ENCODE data around the gene TRIM26. TPM values are rescaled to one million over a fixed set of nuclear protein-coding genes. Genes with fewer than 3 reads are reported as not detected.
A peak's percentile ranks its signal among the peaks of the same experiment; 100 is the strongest.

Gene TRIM26
- total RNA-seq, 1 donor = 29.3 TPM

DNA sequence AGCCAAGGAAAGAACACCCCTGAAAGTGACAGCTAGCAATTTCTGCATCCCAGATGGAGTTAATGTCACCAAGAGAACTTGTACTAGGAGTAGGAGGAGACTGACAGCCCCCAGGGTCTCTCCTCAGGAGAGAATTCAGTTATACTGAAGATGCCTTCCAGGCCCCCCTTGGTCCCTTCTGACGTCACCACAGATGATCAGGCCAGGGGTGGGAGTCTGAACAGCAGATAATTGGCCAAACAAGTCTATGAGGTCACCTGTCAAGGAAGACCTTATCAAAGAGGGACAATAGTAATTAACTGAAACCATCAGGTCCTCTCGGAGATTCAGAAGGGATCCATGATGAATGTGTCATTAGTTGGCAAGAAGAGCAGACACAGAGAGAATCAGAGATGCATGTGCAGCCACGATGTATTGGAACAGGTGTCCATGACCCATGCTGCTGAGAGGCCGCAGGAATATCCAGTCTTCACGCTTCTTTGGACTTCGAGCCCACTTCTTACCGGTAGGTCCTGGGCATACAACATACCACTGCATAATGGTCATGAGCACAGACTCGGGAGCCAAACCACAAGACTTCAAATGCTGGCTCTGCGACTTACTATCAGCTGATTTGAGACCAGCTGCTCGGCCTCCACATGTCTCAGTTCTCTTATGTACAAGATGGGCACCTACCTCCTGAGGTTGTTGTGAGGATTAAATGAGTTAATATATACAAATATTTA lies 62.4 kb downstream of the TRIM26 start:
- H3K4me2 ChIP-seq (ENCODE audit: insufficient read depth, low read length) = no peak overlapping the region
- no peaks in the 10 kb centered on the region for H3K36me3 ChIP-seq (ENCODE audit: insufficient read depth, low read length)
- H3K27ac ChIP-seq (ENCODE audit: low read depth, low read length) = no peak overlapping the region
- H3K4me1 ChIP-seq (ENCODE audit: insufficient read depth, low read length) = peaks cover 28% of the 10 kb centered on the region
- H3K79me2 ChIP-seq (ENCODE audit: insufficient read depth, low read length) = no peaks in the 10 kb centered on the region
- no peak overlapping the region for H3K4me3 ChIP-seq (ENCODE audit: insufficient read depth, low read length)
- no peaks in the 10 kb centered on the region for H3K9me3 ChIP-seq (ENCODE audit: low read depth, low read length)
- no peak for DNase-seq (ENCODE audit: insufficient read length, low spot score, missing footprints)
- no peak overlapping the region for H2AFZ ChIP-seq (ENCODE audit: low read length)
- no peaks in the 10 kb centered on the region for H4K20me1 ChIP-seq (ENCODE audit: insufficient read depth, low read length)
- peaks cover 20% of the 10 kb centered on the region for H3K27me3 ChIP-seq (ENCODE audit: insufficient read depth, low read length)
- TF ChIP-seq, protein P1, sequence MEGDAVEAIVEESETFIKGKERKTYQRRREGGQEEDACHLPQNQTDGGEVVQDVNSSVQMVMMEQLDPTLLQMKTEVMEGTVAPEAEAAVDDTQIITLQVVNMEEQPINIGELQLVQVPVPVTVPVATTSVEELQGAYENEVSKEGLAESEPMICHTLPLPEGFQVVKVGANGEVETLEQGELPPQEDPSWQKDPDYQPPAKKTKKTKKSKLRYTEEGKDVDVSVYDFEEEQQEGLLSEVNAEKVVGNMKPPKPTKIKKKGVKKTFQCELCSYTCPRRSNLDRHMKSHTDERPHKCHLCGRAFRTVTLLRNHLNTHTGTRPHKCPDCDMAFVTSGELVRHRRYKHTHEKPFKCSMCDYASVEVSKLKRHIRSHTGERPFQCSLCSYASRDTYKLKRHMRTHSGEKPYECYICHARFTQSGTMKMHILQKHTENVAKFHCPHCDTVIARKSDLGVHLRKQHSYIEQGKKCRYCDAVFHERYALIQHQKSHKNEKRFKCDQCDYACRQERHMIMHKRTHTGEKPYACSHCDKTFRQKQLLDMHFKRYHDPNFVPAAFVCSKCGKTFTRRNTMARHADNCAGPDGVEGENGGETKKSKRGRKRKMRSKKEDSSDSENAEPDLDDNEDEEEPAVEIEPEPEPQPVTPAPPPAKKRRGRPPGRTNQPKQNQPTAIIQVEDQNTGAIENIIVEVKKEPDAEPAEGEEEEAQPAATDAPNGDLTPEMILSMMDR (IDR thresholded peaks at IDR 0.05; ENCODE audit: extremely low read depth, low read depth, low read length) = no peak

DNA sequence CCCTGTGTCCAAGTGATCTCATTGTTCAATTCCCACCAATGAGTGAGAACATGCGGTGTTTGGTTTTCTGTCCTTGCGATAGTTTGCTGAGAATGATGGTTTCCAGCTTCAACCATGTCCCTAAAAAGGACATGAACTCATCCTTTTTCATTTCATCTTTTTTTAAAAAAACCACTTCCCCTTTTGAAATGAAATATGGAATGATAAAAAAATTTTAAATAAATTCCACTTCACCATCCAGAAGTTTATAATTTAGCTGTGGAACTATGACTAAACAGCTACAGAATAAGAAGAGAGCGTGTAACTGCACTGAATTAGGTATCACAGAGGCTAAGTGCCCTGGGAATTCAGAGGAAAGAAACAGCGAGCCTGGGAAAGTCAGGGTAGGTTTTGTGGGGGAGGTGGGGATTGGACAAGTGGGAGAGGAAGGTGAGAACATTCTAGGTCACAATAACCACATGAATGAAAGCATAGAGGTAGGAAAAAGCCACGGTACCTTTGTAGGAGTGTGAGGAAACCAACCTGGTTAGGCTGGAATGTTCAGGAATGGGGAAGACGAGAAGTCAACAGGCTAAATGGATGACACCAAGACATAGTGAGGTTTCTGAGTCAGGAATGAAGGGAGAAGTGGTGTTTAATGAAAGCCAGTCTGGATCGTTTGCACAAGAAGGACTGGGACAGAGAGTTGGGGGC lies 63.2 kb downstream of the TRIM26 start:
- Histone ChIP-seq H4K20me1 (ENCODE audit: insufficient read depth, low read length) (no peaks in the 10 kb centered on the region), H3K27me3 (ENCODE audit: insufficient read depth, low read length) (peaks cover 27% of the 10 kb centered on the region), H3K9me3 (ENCODE audit: low read depth, low read length) (no peaks in the 10 kb centered on the region), H3K79me2 (ENCODE audit: insufficient read depth, low read length) (no peaks in the 10 kb centered on the region), H3K4me1 (ENCODE audit: insufficient read depth, low read length) (peaks cover 20% of the 10 kb centered on the region), H2AFZ (ENCODE audit: low read length) (no peak overlapping the region), H3K4me2 (ENCODE audit: insufficient read depth, low read length) (no peak overlapping the region), H3K36me3 (ENCODE audit: insufficient read depth, low read length) (no peaks in the 10 kb centered on the region), H3K4me3 (ENCODE audit: insufficient read depth, low read length) (no peak overlapping the region), H3K27ac (ENCODE audit: low read depth, low read length) (no peak overlapping the region)
- DNase-seq (ENCODE audit: insufficient read length, low spot score, missing footprints) = peak; percentile 78
- TF ChIP-seq, protein P1 (IDR thresholded peaks at IDR 0.05; ENCODE audit: extremely low read depth, low read depth, low read length) = no peak

DNA sequence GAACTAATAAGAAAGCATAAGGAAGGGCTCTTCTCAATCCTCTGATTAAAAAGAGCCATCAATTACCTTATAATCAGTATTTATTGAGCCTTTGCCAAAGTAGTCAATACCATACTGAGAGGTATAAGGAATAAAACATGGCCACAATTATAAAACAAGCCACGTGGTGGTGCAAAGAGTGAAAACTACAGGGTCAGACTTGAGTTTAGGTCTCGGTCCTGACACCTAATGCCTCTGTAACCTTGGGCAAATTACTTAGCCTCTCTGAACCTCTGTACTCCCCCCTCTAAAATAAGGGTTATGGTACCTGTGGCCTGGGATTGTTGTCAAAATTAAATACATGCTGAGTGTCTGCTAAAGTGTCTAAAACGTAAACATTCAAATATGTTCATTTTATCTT lies 64.0 kb downstream of the TRIM26 start:
- H4K20me1 ChIP-seq (ENCODE audit: insufficient read depth, low read length) = no peaks in the 10 kb centered on the region
- peaks cover 13% of the 10 kb centered on the region for H3K4me1 ChIP-seq (ENCODE audit: insufficient read depth, low read length)
- H3K27me3 ChIP-seq (ENCODE audit: insufficient read depth, low read length) = peaks cover 35% of the 10 kb centered on the region
- H2AFZ ChIP-seq (ENCODE audit: low read length) = no peak overlapping the region
- H3K4me2 ChIP-seq (ENCODE audit: insufficient read depth, low read length) = no peak overlapping the region
- H3K4me3 ChIP-seq (ENCODE audit: insufficient read depth, low read length) = no peak overlapping the region
- DNase-seq (ENCODE audit: insufficient read length, low spot score, missing footprints) = no peak
- H3K36me3 ChIP-seq (ENCODE audit: insufficient read depth, low read length) = no peaks in the 10 kb centered on the region
- no peaks in the 10 kb centered on the region for H3K9me3 ChIP-seq (ENCODE audit: low read depth, low read length)
- no peaks in the 10 kb centered on the region for H3K79me2 ChIP-seq (ENCODE audit: insufficient read depth, low read length)
- no peak overlapping the region for H3K27ac ChIP-seq (ENCODE audit: low read depth, low read length)
- TF ChIP-seq, protein P1 (IDR thresholded peaks at IDR 0.05; ENCODE audit: extremely low read depth, low read depth, low read length) = no peak

DNA sequence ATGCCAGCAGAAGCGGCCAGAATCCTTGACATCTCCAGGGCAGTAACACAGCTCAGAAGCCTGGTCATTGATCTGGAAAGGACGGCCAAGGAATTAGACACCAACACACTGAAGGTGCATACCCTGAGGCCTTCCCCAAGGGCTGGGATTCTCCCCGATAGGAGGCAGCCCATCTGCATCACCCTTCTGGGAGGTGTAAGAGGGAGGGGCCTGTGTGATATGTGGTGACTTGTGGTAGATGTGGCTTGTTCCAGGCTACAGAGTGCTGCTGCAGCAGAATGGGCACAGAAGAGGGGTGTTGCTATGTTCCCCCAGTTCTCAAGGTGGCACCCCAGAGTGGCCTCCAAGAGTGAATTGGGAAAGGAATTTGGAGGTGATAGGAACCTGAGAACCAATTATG lies 66.1 kb downstream of the TRIM26 start:
- Histone ChIP-seq H3K79me2 (ENCODE audit: insufficient read depth, low read length) (no peaks in the 10 kb centered on the region), H3K9me3 (ENCODE audit: low read depth, low read length) (no peaks in the 10 kb centered on the region), H2AFZ (ENCODE audit: low read length) (no peak overlapping the region), H4K20me1 (ENCODE audit: insufficient read depth, low read length) (no peaks in the 10 kb centered on the region), H3K4me3 (ENCODE audit: insufficient read depth, low read length) (no peak overlapping the region), H3K27ac (ENCODE audit: low read depth, low read length) (no peak overlapping the region), H3K4me2 (ENCODE audit: insufficient read depth, low read length) (no peak overlapping the region), H3K27me3 (ENCODE audit: insufficient read depth, low read length) (peaks cover 47% of the 10 kb centered on the region), H3K36me3 (ENCODE audit: insufficient read depth, low read length) (no peaks in the 10 kb centered on the region), H3K4me1 (ENCODE audit: insufficient read depth, low read length) (peaks cover 11% of the 10 kb centered on the region)
- no peak for DNase-seq (ENCODE audit: insufficient read length, low spot score, missing footprints)
- TF ChIP-seq, protein P1 (IDR thresholded peaks at IDR 0.05; ENCODE audit: extremely low read depth, low read depth, low read length) = no peak

Measured in osteoblast (primary cell).